Colon (tissue), 2 donors: ENCODE results near the gene ANGEL2.

ENCODE experiments used
- FAIRE-seq: peaks from 2 replicates; lab custom pipeline; 2012; peaks lifted over from hg19 to GRCh38; lab: Jason Lieb, UNC
- donor health status: control.
- donor health status: control.

ANGEL2 gene

DNA sequence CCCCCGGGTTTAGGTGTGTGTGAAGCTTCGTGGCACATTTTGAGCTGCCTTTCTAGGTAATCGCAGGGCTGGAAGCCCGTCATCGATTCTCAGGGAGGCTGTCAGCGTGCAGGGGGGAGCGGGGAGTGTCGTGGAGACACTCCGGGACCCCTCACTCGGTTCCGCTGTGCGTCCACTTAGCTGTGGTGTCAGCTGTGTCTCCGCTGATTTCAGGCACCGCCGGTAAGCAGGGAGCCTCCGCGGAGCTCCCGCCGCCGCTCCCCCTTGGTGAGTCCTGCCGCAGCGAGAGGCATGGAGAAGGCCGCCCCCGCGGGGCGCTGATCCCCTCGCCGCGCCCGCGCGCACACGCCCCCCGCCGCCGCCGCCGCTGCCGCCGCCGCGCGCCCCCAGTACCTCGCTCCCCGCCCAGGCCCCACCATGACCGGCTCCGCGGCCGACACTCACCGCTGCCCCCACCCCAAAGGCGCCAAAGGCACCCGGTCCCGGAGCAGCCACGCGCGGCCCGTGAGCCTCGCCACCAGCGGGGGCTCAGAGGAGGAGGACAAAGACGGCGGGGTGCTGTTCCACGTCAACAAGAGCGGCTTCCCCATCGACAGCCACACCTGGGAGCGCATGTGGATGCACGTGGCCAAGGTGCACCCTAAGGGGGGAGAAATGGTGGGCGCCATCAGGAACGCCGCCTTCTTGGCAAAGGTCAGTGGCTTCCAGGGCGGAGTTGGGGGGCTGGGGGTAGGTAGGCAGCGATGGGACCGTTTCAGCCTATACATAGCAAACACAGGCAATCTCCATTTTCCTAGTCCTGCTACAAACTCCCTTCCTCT is 64.3 kb downstream of the ANGEL2 start:
- FAIRE-seq = no peak

DNA sequence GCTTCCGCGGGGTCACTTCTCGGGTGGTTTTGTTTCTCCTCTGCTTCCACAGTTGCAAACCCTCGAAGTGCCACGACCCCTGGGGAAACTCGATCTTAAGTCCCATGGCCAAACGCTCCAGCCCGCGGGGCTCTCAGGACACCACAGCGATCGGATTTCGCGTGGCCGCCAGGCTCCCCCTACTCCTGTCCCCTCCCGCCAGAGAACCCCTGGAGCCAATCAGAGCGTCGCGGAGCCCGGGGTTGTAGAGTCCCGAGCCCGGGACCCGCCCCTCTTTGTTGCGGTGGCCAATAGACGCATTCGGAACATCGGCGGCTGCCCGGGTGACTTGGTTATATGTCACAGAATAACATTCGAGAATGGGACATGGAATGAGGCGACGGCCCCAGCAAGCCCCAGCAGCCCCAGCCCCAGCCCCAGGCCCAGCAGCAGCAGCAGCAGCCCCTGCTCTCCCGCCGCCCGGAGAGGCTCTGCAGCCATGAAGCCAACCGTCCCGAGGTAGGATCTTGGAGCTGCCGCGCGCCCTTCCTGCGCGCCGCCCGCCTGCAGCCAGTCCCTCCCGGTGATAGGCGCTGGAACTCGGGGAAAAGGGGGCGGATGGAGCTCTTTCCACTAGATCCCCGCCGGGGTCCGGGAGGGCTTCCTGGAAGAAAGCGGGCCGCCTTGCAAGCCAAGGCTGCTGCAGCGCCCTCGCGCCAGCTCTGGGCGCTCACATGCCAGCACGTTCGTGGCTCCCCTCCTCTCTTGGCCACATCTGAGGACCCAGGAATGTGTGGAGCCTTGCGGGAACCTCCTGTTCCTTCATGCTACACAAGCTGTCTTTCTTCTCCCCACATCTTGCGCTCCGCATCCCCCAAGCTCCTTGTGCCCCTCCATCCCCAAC is 65.2 kb downstream of the ANGEL2 start, which contains the start of gene VASH2:
TSS of gene VASH2 (plus strand) at position 299 of the 883 bp plus-strand sequence. CDS start 1,002 bp downstream, outside the sequence.
- no peak for FAIRE-seq

DNA sequence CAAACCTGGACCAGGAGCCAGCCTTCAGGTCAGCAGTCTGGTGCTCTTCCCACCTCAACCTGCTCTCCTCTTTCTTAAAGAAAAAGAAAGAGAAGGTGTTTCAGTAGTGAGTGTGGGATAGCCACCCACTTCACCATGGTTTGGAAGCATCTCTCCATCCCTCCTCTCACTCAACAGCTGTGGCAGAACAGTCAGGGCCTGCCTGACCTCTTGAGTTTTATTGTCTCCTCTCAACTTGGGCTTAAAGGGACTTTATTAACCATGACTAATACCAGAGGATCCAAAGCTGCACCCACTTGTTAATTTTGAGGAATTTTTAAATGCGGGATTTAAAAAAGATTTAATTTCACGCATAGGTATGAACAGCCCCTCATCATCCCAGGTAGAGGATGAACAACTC is 65.9 kb downstream of the ANGEL2 start:
- no peak for FAIRE-seq

DNA sequence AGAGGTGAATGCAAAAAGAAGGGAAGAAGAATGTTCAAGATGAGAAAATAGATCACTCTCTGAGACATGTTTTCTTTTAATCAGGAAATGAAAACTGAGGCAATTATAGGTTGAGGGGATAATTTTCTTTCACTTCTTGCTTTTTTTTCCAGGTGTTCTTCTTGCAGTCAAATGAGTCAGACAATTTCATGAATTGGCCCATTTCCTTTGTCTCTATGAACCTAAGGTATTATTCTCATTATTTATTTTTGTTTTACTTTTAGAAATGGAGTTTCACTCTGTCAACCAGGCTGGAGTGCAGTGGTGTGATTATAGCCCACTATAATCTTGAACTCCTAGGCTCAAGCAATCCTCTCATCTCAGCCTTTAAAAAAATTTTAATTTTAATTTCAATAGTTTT is 68.8 kb downstream of the ANGEL2 start:
- no peak for FAIRE-seq

DNA sequence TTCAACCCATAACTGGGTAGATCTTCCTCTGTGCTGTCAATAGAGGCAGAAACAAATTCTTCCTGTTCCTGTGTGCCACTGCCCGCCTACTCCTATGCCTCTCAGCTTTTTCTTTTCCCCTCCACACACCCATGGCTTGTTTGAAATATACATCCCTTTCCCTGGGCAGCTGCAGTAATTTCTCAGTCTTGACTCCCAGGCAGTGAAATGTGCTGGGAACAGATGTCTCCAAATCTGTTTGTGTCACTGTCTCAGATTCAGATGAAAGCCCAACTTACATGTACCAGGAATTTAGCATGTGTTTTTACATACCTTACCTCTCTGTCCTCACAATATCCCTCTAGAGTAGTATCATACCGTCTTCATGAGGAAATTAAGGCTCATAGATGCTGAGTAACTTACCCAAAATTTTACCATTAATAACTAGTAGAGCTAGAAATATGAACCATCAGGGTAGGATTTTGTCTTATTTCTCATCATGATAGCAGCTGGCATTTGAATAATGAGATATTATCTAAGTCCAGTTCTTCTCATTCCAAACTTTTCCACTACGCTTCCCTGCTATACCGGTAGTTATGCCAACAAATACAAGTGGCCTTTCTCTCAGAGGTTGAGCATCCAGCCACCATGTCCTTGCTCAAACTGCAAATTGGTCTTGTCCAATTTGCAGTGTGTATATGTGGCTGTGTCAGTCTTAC is 70.1 kb downstream of the ANGEL2 start:
- no peak for FAIRE-seq

DNA sequence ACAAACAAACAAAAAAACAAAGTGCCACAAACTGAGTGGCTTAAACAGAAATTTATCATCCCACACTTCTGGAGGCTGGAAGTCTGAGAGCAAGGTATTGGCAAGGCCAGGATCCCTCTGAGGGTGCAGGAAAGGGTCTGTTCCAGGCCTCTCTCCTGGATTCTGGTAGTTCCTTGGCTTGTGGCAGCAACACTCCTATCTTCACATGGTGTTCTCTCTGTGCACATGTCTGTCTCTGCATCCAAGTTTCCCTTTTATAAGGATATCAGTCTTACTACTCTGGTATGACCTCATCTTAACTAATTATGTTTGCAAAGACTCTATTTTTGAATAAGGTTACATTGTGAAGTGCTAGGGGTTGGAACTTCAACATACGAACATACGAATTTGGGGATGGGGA is 70.6 kb downstream of the ANGEL2 start:
- FAIRE-seq = no peak

DNA sequence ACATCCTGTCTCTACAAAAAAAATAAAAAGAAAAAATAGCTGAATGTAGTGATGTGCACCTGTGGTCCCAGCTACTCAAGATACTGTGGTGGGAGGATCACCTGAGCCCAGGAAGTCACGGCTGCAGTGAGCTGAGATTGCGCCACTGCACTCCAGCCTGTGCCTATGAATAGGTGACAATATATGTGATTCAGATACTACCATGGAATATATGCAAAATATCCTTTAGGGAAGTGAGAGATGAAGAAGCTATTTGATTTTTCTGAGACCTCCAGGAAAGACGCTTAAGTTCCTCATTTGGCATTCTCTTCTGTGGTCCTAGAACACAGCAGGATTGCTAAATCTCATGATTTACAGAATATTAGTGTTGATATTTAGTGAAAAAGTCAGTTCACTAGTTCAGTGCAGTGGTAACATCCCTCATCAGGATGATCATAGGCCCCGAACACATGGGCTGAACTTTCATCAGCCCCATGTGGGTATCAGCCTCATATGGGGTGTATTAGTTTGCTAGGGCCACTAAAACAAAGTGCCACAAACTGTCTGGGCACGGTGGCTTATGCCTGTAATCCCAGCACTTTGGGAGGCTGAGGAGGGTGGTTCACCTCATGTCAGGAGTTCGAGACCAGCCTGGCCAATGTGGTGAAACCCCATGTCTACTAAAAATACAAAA is 71.3 kb downstream of the ANGEL2 start:
- FAIRE-seq = no peak

DNA sequence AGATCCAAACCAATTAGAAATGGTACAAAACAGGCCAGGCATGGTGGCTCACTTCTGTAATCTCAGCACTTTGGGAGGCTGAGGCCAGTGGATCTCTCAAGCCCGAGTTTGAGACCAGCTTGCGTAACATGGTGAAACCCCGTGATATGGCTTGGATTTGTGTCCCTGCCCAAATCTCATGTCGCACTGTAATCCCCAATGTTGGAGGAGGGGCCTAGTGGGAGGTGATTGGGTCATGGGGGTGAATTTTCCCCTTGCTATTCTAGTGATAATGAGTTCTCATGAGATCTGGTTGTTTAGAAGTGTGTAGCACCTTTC is 72.3 kb downstream of the ANGEL2 start:
- FAIRE-seq = no peak

DNA sequence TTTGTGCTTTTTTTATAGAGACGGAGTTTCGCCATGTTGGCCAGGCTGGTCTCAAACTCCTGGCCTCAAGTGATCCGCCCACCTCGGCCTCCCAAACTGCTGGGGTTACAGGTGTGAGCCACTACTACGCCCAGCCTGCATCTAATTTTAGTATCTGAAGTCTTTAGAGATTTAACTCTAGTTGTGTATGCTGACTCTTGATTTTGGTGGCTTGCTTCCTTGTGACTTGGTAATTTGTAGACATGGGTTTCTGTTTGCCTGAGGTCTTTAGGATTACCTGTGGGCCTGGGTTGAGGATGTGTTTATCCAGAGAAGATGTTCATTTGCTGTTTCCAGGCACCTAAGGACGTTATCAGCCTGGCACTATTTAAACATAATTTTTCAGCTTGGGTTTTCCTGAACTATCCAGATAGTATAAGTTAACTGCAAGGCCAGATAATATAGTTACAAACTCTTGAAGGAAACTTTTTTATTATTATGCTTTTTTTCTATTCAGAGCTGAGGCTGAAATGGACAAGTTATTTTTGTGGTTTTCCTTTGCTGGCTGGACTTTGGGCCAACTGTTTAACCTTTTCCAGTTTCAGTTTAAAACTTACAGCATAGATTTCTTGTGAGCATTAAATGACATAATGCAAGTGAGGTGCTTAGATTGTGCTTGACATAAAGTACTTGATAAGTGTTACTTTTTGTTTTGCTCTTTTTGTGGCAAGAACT is 72.8 kb downstream of the ANGEL2 start:
- FAIRE-seq = no peak
